ENCODE results near the gene GRIA4. TPM values are rescaled to one million over a fixed set of nuclear protein-coding genes. Genes with fewer than 3 reads are reported as not detected.
"Not testable (repeated sequence)": the region's sequence is repeated elsewhere in the genome, so short reads cannot be mapped to it uniquely, and the experiment has no call there.

The GRIA4 gene
- total RNA-seq, 5 donors from 2014 or later (not counting 1 experiment from before 2014, with no cell fraction given) = 0.09 TPM; not detected in 4

DNA sequence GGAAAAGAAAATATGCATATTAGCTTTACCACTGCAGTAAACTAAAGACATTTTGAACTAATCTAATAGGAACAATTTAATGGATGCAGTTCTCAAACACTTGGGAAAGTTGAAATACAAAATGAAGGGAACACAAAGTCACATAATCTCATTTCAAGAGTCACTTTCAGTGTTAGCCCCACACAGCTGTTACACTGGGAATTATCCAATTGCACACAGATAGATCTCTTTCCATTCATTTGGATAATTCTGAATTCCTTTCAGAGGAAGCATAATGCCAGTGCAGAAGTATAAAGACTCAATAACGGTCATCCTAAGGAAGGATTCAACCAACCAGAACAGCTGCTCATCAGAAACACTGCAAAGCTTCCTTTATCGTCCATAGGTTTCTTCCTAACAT, 173.3 kb downstream of the GRIA4 start:
- CTCF ChIA-PET = no interaction called here
- Histone ChIP-seq H3K9me3 (no peaks in the 10 kb centered on the region), H3K27ac (ENCODE audit: low read length) (no peak overlapping the region), H3K4me1 (ENCODE audit: control insufficient read depth in 1 of 2, extremely low read depth in 1 of 2, insufficient read depth in 2 of 2, low read length in 2 of 2) (no peaks in the 10 kb centered on the region), H3K36me3 (ENCODE audit: control insufficient read depth in 2 of 2, extremely low read depth in 1 of 2, insufficient read depth in 1 of 2, low read length in 1 of 2) (no peaks in the 10 kb centered on the region), H3K4me3 (ENCODE audit: control insufficient read depth in 1 of 2, extremely low read depth in 1 of 2, low read length in 1 of 2) (no peak overlapping the region), H3K27me3 (replicated peaks in 1 of 2; ENCODE audit: control insufficient read depth in 2 of 2, extremely low read depth in 1 of 2, insufficient read depth in 2 of 2, low read length in 1 of 2) (no peaks in the 10 kb centered on the region)
- DNase-seq = no peak
- Mint-ChIP-seq H3K9me3 (no peaks in the 10 kb centered on the region), H3K27me3 (no peaks in the 10 kb centered on the region), H3K27ac (no peak overlapping the region), H3K4me3 (no peak overlapping the region), H3K36me3 (no peaks in the 10 kb centered on the region), H3K4me1 (no peaks in the 10 kb centered on the region)
- no CpG with 5 or more reads among the region's 2 CpGs for WGBS (ENCODE audit: insufficient coverage)
- no peak for ATAC-seq (replicated peaks in 1 of 4)
- POLR2A ChIA-PET = no interaction called here

DNA sequence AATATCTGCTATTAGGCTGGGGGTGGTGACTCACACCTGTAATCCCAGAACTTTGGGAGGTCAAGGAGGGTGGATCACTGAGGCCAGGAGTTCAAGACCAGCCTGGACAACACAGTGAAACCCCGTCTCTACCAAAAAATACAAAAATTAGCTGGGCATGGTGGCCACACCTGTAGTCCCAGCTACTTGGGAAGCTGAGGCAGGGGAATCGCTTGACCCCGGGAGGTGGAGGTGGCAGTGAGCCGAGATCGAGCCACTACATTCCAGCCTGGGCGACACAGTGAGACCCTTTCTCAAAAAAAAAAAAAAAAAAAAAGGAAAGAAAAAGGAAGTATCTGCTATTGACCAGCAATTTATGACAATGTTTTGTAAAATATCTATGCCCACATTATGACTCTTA, 176.0 kb downstream of the GRIA4 start:
- H3K27me3 Mint-ChIP-seq; H3K27ac Mint-ChIP-seq; H3K36me3 ChIP-seq (ENCODE audit: control insufficient read depth in 2 of 2, extremely low read depth in 1 of 2, insufficient read depth in 1 of 2, low read length in 1 of 2); H3K9me3 ChIP-seq; POLR2A ChIA-PET; H3K27ac ChIP-seq (ENCODE audit: low read length); CTCF ChIA-PET; H3K4me1 Mint-ChIP-seq; H3K9me3 Mint-ChIP-seq; H3K4me3 ChIP-seq (ENCODE audit: control insufficient read depth in 1 of 2, extremely low read depth in 1 of 2, low read length in 1 of 2); DNase-seq; ATAC-seq (replicated peaks in 1 of 4); H3K4me1 ChIP-seq (ENCODE audit: control insufficient read depth in 1 of 2, extremely low read depth in 1 of 2, insufficient read depth in 2 of 2, low read length in 2 of 2); H3K4me3 Mint-ChIP-seq; H3K27me3 ChIP-seq (replicated peaks in 1 of 2; ENCODE audit: control insufficient read depth in 2 of 2, extremely low read depth in 1 of 2, insufficient read depth in 2 of 2, low read length in 1 of 2); H3K36me3 Mint-ChIP-seq: not testable (repeated sequence)
- WGBS (ENCODE audit: insufficient coverage) = no CpG with 5 or more reads among the region's 6 CpGs

DNA sequence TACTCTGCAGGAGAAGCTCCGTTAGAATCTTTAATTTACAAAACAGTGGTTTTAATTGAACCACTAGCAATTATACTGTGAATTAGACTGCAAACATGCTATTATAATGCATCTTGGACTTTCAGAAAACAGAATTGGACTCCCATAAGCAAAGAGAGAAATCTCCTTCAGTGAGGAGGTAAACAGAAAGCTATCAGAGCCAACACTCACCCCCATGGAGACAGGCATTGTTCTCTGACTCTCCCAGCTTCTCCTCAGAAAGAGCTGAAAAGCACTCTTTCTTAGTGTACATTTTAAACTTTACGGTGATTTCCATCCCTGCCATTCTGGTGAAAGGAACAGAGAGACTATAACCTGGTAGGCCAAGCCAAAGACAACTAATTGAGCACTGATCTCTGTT, 176.9 kb downstream of the GRIA4 start:
- no peaks in the 10 kb centered on the region for H3K9me3 ChIP-seq
- H3K27ac Mint-ChIP-seq = no peak overlapping the region
- H3K9me3 Mint-ChIP-seq = no peaks in the 10 kb centered on the region
- DNase-seq = no peak
- H3K4me1 ChIP-seq (ENCODE audit: control insufficient read depth in 1 of 2, extremely low read depth in 1 of 2, insufficient read depth in 2 of 2, low read length in 2 of 2) = no peaks in the 10 kb centered on the region
- H3K4me3 Mint-ChIP-seq = no peak overlapping the region
- no peaks in the 10 kb centered on the region for H3K36me3 ChIP-seq (ENCODE audit: control insufficient read depth in 2 of 2, extremely low read depth in 1 of 2, insufficient read depth in 1 of 2, low read length in 1 of 2)
- no peak overlapping the region for H3K4me3 ChIP-seq (ENCODE audit: control insufficient read depth in 1 of 2, extremely low read depth in 1 of 2, low read length in 1 of 2)
- no peaks in the 10 kb centered on the region for H3K36me3 Mint-ChIP-seq
- WGBS (ENCODE audit: insufficient coverage) = 100% methylated on average over 1 of the region's 2 CpGs
- no peaks in the 10 kb centered on the region for H3K27me3 Mint-ChIP-seq
- ChIA-PET CTCF (no interaction called here), POLR2A (no interaction called here)
- H3K4me1 Mint-ChIP-seq = no peaks in the 10 kb centered on the region
- H3K27me3 ChIP-seq (replicated peaks in 1 of 2; ENCODE audit: control insufficient read depth in 2 of 2, extremely low read depth in 1 of 2, insufficient read depth in 2 of 2, low read length in 1 of 2) = no peaks in the 10 kb centered on the region
- no peak for ATAC-seq (replicated peaks in 1 of 4)
- no peak overlapping the region for H3K27ac ChIP-seq (ENCODE audit: low read length)

DNA sequence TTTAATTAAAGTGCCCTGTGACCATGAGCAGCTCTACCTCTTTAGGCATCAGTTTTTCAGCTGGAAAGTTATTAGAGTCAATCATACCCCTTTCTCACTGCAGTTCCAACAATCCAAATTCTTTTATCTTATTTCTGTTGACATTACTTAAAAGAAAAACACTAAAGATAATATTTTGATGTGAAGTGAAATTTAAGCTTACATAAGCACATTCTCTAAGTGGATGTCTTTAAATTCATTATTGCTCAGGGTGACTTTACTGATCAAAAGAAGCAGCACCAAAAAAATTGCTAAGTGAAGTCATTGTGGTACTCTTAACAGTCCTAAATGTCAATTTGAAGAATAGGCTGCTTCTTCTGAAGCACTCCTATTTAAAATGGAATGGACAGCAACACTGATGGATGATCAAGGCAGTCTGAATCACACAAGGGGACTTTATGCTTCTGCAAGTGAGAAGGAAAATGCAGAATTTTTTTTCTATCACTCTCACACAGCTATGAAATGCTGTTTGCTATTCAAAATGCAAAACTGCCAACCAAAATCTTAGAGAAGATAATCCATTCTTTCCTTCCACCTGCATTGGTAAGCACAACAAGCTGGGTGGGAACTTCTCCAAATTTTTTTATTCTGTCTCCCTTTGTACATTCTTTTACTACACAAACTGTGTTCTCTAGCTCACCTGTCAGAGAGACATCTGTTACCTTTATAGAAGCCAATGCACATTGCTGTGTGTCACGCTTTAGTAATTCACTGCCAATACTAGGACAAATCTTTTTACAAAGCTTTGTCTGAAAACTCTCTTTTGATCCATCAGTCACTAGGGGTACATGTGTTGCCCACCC, 179.9 kb downstream of the GRIA4 start:
- Histone ChIP-seq H3K4me1 (ENCODE audit: control insufficient read depth in 1 of 2, extremely low read depth in 1 of 2, insufficient read depth in 2 of 2, low read length in 2 of 2) (no peaks in the 10 kb centered on the region), H3K27ac (ENCODE audit: low read length) (no peak overlapping the region), H3K36me3 (ENCODE audit: control insufficient read depth in 2 of 2, extremely low read depth in 1 of 2, insufficient read depth in 1 of 2, low read length in 1 of 2) (no peaks in the 10 kb centered on the region), H3K9me3 (no peaks in the 10 kb centered on the region), H3K27me3 (replicated peaks in 1 of 2; ENCODE audit: control insufficient read depth in 2 of 2, extremely low read depth in 1 of 2, insufficient read depth in 2 of 2, low read length in 1 of 2) (no peaks in the 10 kb centered on the region), H3K4me3 (ENCODE audit: control insufficient read depth in 1 of 2, extremely low read depth in 1 of 2, low read length in 1 of 2) (no peak overlapping the region)
- no peaks in the 10 kb centered on the region for H3K36me3 Mint-ChIP-seq
- ATAC-seq (replicated peaks in 1 of 4) (no peak), DNase-seq (no peak)
- H3K27me3 Mint-ChIP-seq = no peaks in the 10 kb centered on the region
- H3K4me3 Mint-ChIP-seq = no peak overlapping the region
- POLR2A ChIA-PET = interaction anchor here in 1 of 2 donors (0.5 kb wide), 1 partner anchor 14 kb away, joined by 3 read pairs; no protein-coding TSS in a partner anchor
- WGBS (ENCODE audit: insufficient coverage) = 78% methylated on average over 1 of the region's 1 CpG
- no peaks in the 10 kb centered on the region for H3K9me3 Mint-ChIP-seq
- CTCF ChIA-PET = interaction anchor here in 1 of 2 donors (1.4 kb wide), 1 partner anchor 12 kb away, joined by 3 read pairs; no protein-coding TSS in a partner anchor
- no peak overlapping the region for H3K27ac Mint-ChIP-seq
- H3K4me1 Mint-ChIP-seq = no peaks in the 10 kb centered on the region

DNA sequence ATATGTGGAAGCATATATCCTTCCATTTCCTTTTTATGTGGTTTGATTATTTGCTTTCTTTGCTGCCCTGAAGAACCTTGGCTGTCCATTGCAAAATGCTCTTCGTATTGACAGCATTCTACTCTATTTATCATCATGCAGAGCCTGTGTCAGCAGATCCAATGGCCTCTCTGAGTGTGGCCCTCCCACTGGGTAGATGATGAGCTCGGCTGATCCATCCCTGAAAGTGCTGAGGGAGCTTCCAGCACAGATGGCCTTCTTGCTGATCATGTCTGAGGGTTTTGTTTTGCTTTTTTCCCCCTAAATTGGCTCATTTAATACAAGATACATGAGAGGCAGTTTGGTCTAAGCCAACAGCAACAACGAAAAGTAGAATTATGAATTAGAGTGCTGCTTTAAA, 181.0 kb downstream of the GRIA4 start:
- Histone ChIP-seq H3K4me3 (ENCODE audit: control insufficient read depth in 1 of 2, extremely low read depth in 1 of 2, low read length in 1 of 2) (no peak overlapping the region), H3K27me3 (replicated peaks in 1 of 2; ENCODE audit: control insufficient read depth in 2 of 2, extremely low read depth in 1 of 2, insufficient read depth in 2 of 2, low read length in 1 of 2) (no peaks in the 10 kb centered on the region), H3K9me3 (no peaks in the 10 kb centered on the region), H3K4me1 (ENCODE audit: control insufficient read depth in 1 of 2, extremely low read depth in 1 of 2, insufficient read depth in 2 of 2, low read length in 2 of 2) (no peaks in the 10 kb centered on the region), H3K36me3 (ENCODE audit: control insufficient read depth in 2 of 2, extremely low read depth in 1 of 2, insufficient read depth in 1 of 2, low read length in 1 of 2) (no peaks in the 10 kb centered on the region), H3K27ac (ENCODE audit: low read length) (no peak overlapping the region)
- no peaks in the 10 kb centered on the region for H3K4me1 Mint-ChIP-seq
- no peaks in the 10 kb centered on the region for H3K27me3 Mint-ChIP-seq
- CTCF ChIA-PET = interaction anchor here in 1 of 2 donors (1.4 kb wide), 1 partner anchor 13 kb away, joined by 3 read pairs; no protein-coding TSS in a partner anchor
- no peaks in the 10 kb centered on the region for H3K36me3 Mint-ChIP-seq
- H3K9me3 Mint-ChIP-seq = no peaks in the 10 kb centered on the region
- DNase-seq = no peak
- POLR2A ChIA-PET = no interaction called here
- H3K4me3 Mint-ChIP-seq = no peak overlapping the region
- 80% methylated on average over 1 of the region's 3 CpGs for WGBS (ENCODE audit: insufficient coverage)
- no peak for ATAC-seq (replicated peaks in 1 of 4)
- no peak overlapping the region for H3K27ac Mint-ChIP-seq

DNA sequence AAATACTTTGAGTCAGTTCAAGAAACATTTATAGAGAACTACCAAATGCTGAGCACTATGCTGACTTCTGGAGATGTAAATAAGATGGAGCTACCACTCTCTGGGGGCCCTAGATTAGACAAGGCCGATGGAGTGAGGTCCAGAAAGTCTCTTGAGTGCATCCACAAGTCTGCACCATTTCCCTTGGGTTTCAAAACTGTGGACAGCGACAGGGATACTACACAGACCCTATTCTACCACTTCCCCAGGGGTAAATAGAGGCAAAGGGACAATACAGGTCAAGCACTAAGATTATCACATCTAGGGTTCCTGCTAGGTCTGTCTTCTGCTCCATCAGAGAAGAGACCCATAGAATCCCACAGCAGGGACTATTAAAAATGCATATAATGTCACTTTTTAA, 183.2 kb downstream of the GRIA4 start:
- Mint-ChIP-seq H3K27me3 (no peaks in the 10 kb centered on the region), H3K4me3 (no peak overlapping the region), H3K4me1 (no peaks in the 10 kb centered on the region), H3K27ac (no peak overlapping the region), H3K36me3 (no peaks in the 10 kb centered on the region), H3K9me3 (no peaks in the 10 kb centered on the region)
- Histone ChIP-seq H3K9me3 (no peaks in the 10 kb centered on the region), H3K4me1 (ENCODE audit: control insufficient read depth in 1 of 2, extremely low read depth in 1 of 2, insufficient read depth in 2 of 2, low read length in 2 of 2) (no peaks in the 10 kb centered on the region), H3K27ac (ENCODE audit: low read length) (no peak overlapping the region), H3K4me3 (ENCODE audit: control insufficient read depth in 1 of 2, extremely low read depth in 1 of 2, low read length in 1 of 2) (no peak overlapping the region), H3K36me3 (ENCODE audit: control insufficient read depth in 2 of 2, extremely low read depth in 1 of 2, insufficient read depth in 1 of 2, low read length in 1 of 2) (no peaks in the 10 kb centered on the region), H3K27me3 (replicated peaks in 1 of 2; ENCODE audit: control insufficient read depth in 2 of 2, extremely low read depth in 1 of 2, insufficient read depth in 2 of 2, low read length in 1 of 2) (no peaks in the 10 kb centered on the region)
- ATAC-seq (replicated peaks in 1 of 4) (no peak), DNase-seq (no peak)
- WGBS (ENCODE audit: insufficient coverage) = no CpG with 5 or more reads among the region's 2 CpGs
- CTCF ChIA-PET = no interaction called here
- POLR2A ChIA-PET = no interaction called here
